ENCODE measurements around the gene IZUMO4.

The IZUMO4 gene

GRCh38 chr19:2096480-2097202 lies at the start of gene IZUMO4:
TSS of gene IZUMO4 (plus strand) at chr19:2096915. CDS start at chr19:2096946, 31 bp downstream.
- peak; percentile 99 for DNase-seq

GRCh38 chr19:2047076-2047448 lies 49.7 kb upstream of the IZUMO4 start:
- DNase-seq: peak in 1 of 2 donors; percentile 10

- DNase-seq: peak in 1 of 2 donors; percentile 32
Measured at GRCh38 chr19:2047449-2048103, 49.1 kb upstream of the IZUMO4 start.

GRCh38 chr19:2048104-2048958 lies 48.4 kb upstream of the IZUMO4 start:
- no peak for DNase-seq

GRCh38 chr19:2048959-2049740 lies 47.6 kb upstream of the IZUMO4 start:
- DNase-seq: no peak

GRCh38 chr19:2049741-2050348 lies 46.9 kb upstream of the IZUMO4 start:
- peak; percentile 72 to 88 for DNase-seq

- DNase-seq: no peak
Measured at GRCh38 chr19:2050349-2050990, 46.2 kb upstream of the IZUMO4 start.

GRCh38 chr19:2050991-2051772 lies 45.5 kb upstream of the IZUMO4 start, which contains the start of gene MKNK2:
TSS of gene MKNK2 (minus strand) at chr19:2051244. CDS start at chr19:2050851, 393 bp downstream.
- DNase-seq: peak; percentile 89 to 91

GRCh38 chr19:2051773-2052704 lies 44.7 kb upstream of the IZUMO4 start:
- DNase-seq: peak; percentile 76 to 79

GRCh38 chr19:2053601-2054389 lies 42.9 kb upstream of the IZUMO4 start:
- no peak for DNase-seq

GRCh38 chr19:2054763-2055162 lies 42.0 kb upstream of the IZUMO4 start:
- no peak for DNase-seq

GRCh38 chr19:2055931-2056836 lies 40.5 kb upstream of the IZUMO4 start:
- peak in 1 of 2 donors; percentile 53 for DNase-seq

GRCh38 chr19:2056837-2057192 lies 39.9 kb upstream of the IZUMO4 start:
- DNase-seq: no peak

GRCh38 chr19:2057484-2058469 lies 38.9 kb upstream of the IZUMO4 start:
- no peak for DNase-seq

GRCh38 chr19:2058570-2059421 lies 37.9 kb upstream of the IZUMO4 start:
- DNase-seq: no peak
